ENCODE measurements around the gene MRPS27.

- no peak for TF ChIP-seq EZH2phosphoT487 (IDR thresholded peaks at IDR 0.05; ENCODE audit: insufficient read depth, low read depth)
- no peak for TF ChIP-seq EZH2 (IDR thresholded peaks at IDR 0.05; ENCODE audit: insufficient read depth, poor library complexity, severe bottlenecking)
Observed at GRCh38 chr5:72358925-72359324, 38.9 kb upstream of the MRPS27 start.

Measured in GM23248 (cell line).